ENCODE data around the gene ALG12.

GRCh38 chr22:49966041-49966773, 48.0 kb upstream of the ALG12 start:
- no peak for TF ChIP-seq POLR2A (IDR thresholded peaks at IDR 0.05)
- TF ChIP-seq CTCF (IDR thresholded peaks at IDR 0.05), result no peak

Measured in Peyer's patch (tissue), 4 donors.